ENCODE data around the gene BLOC1S1.

The BLOC1S1 gene

DNA sequence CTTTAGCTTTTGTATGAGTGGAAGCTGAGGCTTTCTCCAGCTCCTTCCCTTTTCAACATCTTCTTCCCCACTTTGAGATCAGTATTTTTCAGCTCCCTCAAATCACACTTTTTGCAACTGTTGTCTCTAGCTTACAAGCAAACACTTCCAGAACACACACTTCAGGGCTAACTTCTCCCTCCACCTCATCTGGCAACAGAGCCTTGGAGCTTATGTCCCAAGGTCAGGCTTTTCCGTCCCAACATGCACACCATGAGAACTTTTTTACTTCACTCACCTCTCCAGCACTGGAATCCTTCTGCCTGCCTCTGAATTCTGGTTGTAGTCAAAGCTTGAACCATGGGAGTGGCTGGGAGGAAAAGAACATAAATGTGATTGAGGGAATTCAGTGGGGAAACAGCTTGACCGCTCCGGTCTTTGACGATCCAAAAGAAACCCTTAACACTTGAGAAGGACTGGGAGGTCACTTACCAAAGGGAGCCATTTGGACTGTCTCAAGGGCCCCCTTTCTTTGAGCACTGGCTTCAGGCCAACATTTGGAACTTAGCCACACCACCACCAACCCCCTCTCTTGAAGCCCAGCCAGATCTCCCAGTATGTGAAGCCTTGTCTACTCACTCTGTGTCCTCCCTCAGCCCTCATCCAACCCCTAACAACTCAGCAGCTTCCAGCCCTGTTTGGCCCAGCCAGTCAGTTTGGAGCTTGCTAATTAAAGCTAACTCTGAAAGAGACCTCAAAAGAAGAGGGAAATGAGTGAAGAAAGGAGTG, 3.9 kb upstream of the BLOC1S1 start:
- DNase-seq (ENCODE audit: low read depth) = no peak

DNA sequence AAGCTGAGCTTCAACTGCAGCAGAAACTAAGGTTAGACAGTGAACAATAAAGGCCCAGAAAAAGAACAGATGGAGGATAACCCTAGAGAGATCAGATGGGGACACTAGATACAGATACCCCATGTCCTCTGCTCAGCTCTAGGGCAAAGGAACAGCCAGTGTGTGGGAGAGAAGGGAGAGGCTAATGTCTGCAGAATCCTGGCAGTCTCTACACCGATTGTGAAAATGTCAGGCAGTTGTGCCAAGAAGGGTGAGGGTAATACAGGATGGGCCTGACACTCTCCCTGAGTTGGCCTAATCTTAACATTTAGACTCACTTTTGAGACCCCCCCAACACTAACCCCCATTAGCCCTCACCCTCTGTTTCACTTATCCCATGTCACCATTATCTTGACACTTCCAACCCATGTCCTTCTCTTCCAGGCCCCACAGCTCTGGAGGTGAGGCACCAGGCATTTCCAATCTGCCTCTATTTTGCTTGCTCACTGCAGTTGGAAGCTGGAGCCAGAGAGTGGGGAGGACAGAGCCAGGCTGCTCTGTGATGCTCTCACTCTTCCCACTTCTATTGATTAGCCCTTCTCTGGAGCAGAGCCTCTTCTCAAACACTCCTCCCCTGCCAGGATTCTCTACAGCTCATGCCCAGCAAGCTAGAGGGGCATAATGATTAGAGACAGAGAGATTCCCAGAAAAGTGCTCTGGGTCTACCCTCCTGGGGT, 3.0 kb upstream of the BLOC1S1 start:
- DNase-seq (ENCODE audit: low read depth) = no peak

DNA sequence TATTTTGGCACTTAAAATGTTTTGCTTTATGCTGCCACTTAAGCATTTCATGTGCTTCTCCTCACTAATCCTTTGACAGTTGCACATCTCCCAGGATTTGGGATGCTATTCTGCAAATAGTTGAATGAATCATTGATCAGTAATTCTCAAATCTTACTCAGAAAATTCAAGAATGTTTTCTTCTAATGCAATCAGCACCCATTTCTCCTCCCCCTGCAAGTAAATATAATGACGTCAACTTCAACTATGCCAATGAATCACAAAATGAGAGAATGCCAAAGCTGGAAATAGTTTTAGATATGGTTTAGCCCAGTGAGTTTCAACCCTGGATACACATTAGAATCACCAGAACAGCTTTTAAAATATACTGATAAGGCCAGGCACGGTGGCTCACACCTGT, 2.1 kb upstream of the BLOC1S1 start:
- DNase-seq (ENCODE audit: low read depth) = no peak

- DNase-seq (ENCODE audit: low read depth) = no peak
Observed at GRCh38 chr12:55715169-55715764, 579 bp upstream of the BLOC1S1 start.

GRCh38 chr12:55716582-55716957, 724 bp downstream of the BLOC1S1 start:
- DNase-seq (ENCODE audit: low read depth) = no peak

DNA sequence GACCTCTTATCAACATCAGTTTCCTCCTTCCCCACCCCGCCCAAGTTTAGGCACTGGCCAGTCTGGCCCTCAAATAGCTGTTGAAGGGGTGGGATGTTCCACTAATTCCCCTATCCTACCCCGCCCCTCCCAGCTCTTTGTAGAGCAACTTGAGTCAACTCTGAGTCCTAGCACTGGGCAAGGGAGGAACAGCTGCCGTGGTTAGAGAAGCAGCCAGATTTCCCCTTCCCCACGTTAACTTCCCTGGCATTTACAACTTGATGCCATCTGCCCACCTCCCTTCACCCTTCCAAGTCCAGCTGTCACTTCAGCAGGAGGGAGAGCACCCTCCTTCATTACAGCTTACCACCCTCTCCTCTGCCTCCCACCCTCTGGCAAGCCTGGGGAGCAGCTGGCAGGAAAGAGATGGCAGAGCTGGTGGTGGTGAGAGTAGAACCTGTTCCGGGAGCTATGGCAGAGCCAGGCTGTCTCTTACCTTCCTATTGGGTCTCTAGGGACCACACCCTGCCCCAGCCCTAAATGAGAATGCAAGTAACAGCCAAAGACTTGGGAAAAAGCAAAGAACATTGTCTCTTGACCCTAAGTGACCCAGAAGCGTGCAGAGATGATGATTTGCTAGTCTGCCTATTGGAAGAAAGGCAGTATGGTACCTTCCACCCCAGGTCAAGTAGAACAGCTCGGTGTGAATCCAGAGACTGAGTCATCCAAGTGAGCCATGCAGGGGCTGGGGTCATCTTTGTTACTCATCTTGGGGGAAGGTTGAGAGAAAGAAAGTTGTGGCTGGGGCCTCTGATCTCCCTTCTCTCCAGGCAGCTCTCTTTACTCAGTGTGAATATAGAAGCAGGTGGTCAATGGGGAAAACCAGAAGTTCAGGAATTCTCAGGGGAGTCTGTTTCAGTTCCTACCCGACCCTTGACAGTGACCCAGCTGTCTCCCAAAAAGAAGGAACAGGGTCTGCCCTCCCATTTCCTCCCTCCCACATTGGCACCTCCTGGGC, 1.5 kb downstream of the BLOC1S1 start:
- DNase-seq (ENCODE audit: low read depth) = no peak

DNA sequence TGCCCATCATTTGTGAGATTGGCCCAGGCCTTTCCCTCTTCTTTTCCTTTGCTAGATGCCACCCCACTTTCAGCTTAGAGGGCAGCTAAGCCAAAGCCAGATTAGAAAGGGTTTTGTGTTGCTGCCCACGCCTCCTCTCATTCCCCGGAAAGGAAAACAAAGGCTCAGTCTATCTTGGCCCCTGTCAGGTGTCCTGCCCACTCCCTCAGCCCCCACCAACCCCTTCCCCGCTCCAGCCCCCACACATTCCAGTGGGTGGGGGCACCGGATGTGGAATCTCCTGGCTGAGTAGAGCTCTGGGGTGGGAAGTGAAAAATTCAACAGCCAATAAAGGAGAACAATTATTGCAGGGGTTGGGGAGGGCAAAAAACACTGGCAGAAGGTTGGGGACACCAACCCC, 2.2 kb downstream of the BLOC1S1 start:
- DNase-seq (ENCODE audit: low read depth) = no peak

DNA sequence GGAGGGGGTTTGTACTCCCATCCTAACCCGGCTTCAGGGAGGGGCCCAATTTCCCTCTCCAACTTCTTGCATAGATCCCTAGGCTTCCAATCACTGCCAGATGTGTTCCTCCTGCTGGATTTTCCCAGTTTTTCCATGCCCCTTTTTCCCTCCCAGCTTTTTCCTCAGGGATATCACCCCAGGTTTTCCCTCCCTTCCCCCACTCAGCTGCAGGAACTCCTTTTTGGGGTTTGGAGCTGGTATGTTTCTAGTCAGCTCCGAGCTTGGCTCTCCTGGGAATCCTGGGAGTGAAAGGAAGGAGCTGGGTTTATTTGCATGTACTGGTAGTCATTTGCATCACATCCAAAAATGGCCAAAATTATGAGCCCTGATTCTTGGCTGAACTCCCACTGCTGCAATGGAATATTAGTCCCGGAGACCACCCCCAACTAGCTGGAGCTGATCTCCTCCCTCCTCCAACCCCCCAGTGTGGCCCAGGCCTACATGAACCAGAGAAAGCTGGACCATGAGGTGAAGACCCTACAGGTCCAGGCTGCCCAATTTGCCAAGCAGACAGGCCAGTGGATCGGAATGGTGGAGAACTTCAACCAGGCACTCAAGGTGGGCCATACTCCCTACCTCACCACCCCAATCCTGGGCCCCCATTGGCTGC, 2.9 kb downstream of the BLOC1S1 start:
- DNase-seq (ENCODE audit: low read depth) = no peak

- DNase-seq (ENCODE audit: low read depth) = no peak
Observed at GRCh38 chr12:55719371-55719770, 3.5 kb downstream of the BLOC1S1 start.

DNA sequence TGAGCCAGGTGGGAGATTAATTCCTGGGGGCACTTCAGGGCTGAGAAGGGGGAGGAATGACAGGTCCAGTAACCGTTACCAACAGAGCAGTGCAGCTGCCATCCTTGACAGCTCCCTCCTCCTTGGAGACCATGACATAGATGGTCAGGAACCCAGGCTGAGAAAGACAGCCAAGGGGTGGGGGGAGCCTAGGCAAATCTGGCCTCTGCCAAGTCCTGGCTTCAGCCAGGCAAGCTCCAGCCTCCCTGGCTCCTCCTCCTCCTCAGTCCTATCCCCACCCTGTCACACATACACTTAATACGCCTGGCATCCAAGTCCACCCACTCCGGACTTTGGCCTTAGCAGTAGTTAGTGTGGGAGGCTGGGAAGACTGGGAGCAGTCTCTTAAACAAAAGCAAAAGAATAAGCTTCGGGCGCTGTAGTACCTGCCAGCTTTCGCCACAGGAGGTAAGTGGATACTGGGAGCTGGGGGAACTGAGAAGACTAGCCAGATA, 4.3 kb downstream of the BLOC1S1 start, which contains the start of gene RDH5:
TSS of gene RDH5 (plus strand) at position 323 of the 494 bp plus-strand sequence. CDS start 792 bp downstream, outside the sequence.
- no peak for DNase-seq (ENCODE audit: low read depth)

DNA sequence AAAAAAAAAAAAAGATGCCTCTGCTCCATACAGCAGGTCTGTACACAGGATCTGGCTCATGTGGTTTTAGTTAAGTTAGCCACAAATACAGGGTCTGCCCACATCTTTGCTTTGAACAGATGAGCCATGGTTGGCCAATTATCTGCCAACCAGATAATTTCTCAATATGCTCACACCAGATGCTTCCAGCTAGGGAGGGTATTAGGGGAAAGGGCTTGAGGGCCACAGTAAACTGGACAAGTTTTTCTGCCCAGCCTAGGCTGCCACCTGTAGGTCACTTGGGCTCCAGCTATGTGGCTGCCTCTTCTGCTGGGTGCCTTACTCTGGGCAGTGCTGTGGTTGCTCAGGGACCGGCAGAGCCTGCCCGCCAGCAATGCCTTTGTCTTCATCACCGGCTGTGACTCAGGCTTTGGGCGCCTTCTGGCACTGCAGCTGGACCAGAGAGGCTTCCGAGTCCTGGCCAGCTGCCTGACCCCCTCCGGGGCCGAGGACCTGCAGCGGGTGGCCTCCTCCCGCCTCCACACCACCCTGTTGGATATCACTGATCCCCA, 5.1 kb downstream of the BLOC1S1 start:
- DNase-seq (ENCODE audit: low read depth) = no peak

GRCh38 chr12:55721601-55722213, 5.9 kb downstream of the BLOC1S1 start:
- no peak for DNase-seq (ENCODE audit: low read depth)

- no peak for DNase-seq (ENCODE audit: low read depth)
Observed at GRCh38 chr12:55722948-55723347, 7.1 kb downstream of the BLOC1S1 start.

GRCh38 chr12:55723516-55724225, 7.8 kb downstream of the BLOC1S1 start:
- DNase-seq (ENCODE audit: low read depth) = no peak

DNA sequence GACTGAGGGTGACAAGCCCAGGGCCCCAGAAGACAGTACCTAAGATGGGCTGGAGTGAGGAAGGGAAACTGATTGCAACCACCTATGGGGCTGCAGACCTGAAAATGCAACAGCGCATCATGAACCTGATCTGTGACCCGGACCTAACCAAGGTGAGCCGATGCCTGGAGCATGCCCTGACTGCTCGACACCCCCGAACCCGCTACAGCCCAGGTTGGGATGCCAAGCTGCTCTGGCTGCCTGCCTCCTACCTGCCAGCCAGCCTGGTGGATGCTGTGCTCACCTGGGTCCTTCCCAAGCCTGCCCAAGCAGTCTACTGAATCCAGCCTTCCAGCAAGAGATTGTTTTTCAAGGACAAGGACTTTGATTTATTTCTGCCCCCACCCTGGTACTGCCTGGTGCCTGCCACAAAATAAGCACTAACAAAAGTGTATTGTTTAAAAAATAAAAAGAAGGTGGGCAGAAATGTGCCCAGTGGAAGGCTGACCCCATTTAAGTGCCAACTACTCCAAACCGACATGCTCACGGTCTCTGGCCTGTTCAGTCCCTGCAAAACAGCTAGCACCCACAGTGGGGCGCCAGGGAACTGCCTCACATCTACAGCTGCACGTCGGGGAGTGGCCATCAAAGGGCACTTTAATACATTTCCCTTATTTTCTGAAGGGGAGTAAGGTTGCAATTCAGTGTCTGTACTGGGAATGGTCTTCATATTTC, 8.5 kb downstream of the BLOC1S1 start:
- DNase-seq (ENCODE audit: low read depth) = peak; percentile 50

DNA sequence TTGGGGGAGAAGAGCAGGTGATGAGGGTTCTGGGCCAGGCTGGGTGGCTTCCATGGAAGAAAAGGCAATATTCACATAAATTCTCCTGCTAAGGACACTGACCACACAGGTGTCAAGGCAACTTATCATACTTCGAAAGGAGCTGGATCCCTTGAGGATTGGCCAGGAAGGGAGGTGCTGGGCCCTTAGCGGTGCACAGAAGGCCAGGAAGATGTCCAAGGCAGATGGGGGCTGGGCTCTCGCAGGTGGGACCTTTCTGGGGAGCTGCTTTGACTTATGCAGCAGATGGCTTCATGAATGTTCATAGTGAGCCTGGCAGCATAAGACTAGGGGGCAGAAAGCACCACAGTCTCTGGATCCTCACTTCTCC, 9.1 kb downstream of the BLOC1S1 start:
- DNase-seq (ENCODE audit: low read depth) = no peak

DNA sequence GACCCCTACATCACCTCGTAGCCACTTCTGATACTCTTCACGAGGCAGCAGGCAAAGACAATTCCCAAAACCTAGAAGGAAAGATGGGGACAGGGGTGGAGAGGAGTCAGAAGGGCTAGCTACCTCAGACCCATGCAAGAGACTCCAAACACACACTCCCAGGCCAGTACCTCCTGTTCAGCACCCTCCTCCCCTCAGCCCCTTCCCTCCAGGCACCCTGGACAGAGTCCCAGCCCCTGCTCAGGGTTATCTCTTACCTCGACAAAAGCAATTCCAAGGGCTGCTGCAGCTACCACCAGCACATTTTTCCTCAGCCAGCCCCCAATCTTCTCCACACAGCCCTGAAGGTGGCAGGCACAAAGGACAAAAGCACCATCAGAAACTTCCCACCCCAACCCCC, 9.7 kb downstream of the BLOC1S1 start:
- no peak for DNase-seq (ENCODE audit: low read depth)

DNA sequence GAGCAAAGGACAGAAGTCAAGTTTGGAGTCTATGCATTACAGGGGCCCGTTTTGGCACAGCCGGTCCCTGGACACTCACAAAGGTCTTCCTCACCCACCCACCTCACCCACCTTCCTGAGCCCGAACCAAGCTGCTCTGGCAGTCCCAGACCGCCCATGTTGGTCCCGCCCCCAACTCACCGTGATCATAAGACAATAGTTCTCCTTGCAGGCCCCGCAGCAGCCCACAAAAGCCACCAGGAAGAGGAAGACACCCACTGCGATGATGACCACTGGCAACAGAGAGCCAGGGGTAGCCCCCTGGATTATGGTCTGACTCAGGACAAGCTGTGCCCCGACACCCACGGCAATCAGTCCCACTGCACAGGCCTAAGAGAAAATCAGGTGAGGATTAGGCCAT, 11.1 kb downstream of the BLOC1S1 start:
- DNase-seq (ENCODE audit: low read depth) = no peak

DNA sequence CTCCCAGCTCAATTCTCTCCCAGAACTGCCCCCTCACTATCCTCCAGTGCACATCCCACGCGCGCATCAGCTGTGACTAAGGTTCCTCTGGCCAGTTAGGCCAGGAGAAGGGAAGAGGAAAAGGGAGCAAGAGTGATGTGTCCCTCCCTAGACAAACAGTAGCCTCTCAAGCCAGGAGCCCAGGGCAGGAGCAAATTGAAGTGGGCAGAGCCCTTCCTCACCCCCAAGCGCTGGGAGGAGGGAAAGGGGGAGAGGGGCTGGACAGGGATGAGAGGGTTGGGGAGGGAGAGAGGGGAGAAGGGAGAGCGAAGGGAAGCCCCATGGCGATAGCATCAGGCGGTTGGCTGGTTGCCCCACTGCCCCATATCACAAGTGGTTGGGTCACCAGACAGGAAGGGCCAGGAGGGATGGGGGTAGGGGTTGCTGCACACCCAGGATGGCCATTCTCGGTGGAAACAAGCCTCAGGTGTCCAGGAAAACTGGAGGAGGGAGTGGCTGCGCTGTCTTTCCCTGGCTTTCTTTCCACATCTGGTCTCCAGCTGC, 11.9 kb downstream of the BLOC1S1 start:
- DNase-seq (ENCODE audit: low read depth) = no peak
